DND-41 (cell line): ENCODE results near the gene ITSN1.

Experiments
- ATAC-seq: fragments of 200-7000 bp; cut with Tn5 transposase; 3 replicates; pipeline ENCODE4 v1.9.1; 2021; ENCODE audit warnings: low read depth; ENCODE audit not compliant: insufficient read depth
- DNase-seq: peaks from one replicate; pipeline ENCODE4 v3.0.0-alpha.2; 2020
- H2AFZ ChIP-seq: 2 replicates; pipeline ENCODE4 v1.6.0; 2012; ENCODE audit warnings: low read depth, low read length
- H3K27ac ChIP-seq: 2 replicates; pipeline ENCODE4 v1.5.1; 2012; ENCODE audit warnings: low read length, inconsistent platforms
- H3K27me3 ChIP-seq: fragments of 200-600 bp; sonication (generic); 2 replicates; pipeline ENCODE4 v1.6.0; 2012; ENCODE audit warnings: low read length, mild to moderate bottlenecking, inconsistent platforms; ENCODE audit not compliant: insufficient read depth, poor library complexity
- H3K36me3 ChIP-seq: 2 replicates; pipeline ENCODE4 v1.5.1; 2012; ENCODE audit warnings: low read length, inconsistent platforms; ENCODE audit not compliant: insufficient read depth
- H3K4me1 ChIP-seq: 2 replicates; pipeline ENCODE4 v1.5.1; 2012; ENCODE audit warnings: mild to moderate bottlenecking, low read length; ENCODE audit not compliant: insufficient read depth
- H3K4me2 ChIP-seq: 2 replicates; pipeline ENCODE4 v1.6.0; 2012; ENCODE audit warnings: mild to moderate bottlenecking, moderate library complexity, low read length, inconsistent platforms; ENCODE audit not compliant: insufficient read depth
- H3K4me3 ChIP-seq, 2 experiments: fragments of 200-600 bp in 1 of 2; shearing (Covaris generic) in 1 of 2; 2 replicates each; pipeline ENCODE4 v1.5.1; 2012 to 2016; ENCODE audit warnings: inconsistent platforms in 2 of 2, low read length in 2 of 2, mild to moderate bottlenecking in 2 of 2, low read depth in 1 of 2, moderate library complexity in 1 of 2
- H3K79me2 ChIP-seq: 2 replicates; pipeline ENCODE4 v1.6.0; 2012; ENCODE audit warnings: low read length, inconsistent platforms; ENCODE audit not compliant: insufficient read depth
- H3K9ac ChIP-seq: 2 replicates; pipeline ENCODE4 v1.6.0; 2012; ENCODE audit warnings: low read depth, mild to moderate bottlenecking, inconsistent platforms, low read length, moderate library complexity
- H3K9me3 ChIP-seq: 2 replicates; pipeline ENCODE4 v1.5.1; 2012; ENCODE audit warnings: low read length, moderate library complexity, mild to moderate bottlenecking, inconsistent platforms; ENCODE audit not compliant: insufficient read depth, severe bottlenecking
- H4K20me1 ChIP-seq: 2 replicates; pipeline ENCODE4 v1.6.0; 2012; ENCODE audit warnings: low read length; ENCODE audit not compliant: insufficient read depth
- CTCF ChIP-seq: IDR thresholded peaks from 2 replicates; pipeline ENCODE4 v1.5.1; 2012; ENCODE audit warnings: borderline replicate concordance, low read length, moderate library complexity, mild to moderate bottlenecking; ENCODE audit not compliant: poor library complexity, severe bottlenecking; ENCODE audit errors: extremely low read depth
- EZH2 ChIP-seq: IDR thresholded peaks from 3 replicates; pipeline ENCODE4 v1.6.1; 2012; ENCODE audit warnings: borderline replicate concordance, low read depth, mild to moderate bottlenecking, moderate library complexity, low read length, inconsistent platforms; ENCODE audit not compliant: severe bottlenecking

Gene ITSN1

GRCh38 chr21:33794596-33794995 lies 152.3 kb downstream of the ITSN1 start:
- DNase-seq (no peak), ATAC-seq (no peak)
- no peaks in the 10 kb centered on the region for H4K20me1 ChIP-seq
- TF ChIP-seq EZH2 (no peak), CTCF (no peak)
- no peak overlapping the region for H3K27ac ChIP-seq
- no peaks in the 10 kb centered on the region for H3K9me3 ChIP-seq
- H2AFZ ChIP-seq, result no peak overlapping the region
- H3K4me3 ChIP-seq, result no peak overlapping the region
- no peaks in the 10 kb centered on the region for H3K27me3 ChIP-seq
- peaks cover 16% of the 10 kb centered on the region; the same call in 1 of the 2 replicates for H3K36me3 ChIP-seq
- no peaks in the 10 kb centered on the region for H3K4me1 ChIP-seq
- no peaks in the 10 kb centered on the region for H3K79me2 ChIP-seq
- H3K4me2 ChIP-seq, result no peak overlapping the region
- no peak overlapping the region for H3K9ac ChIP-seq

- Histone ChIP-seq H3K27ac (no peak overlapping the region), H2AFZ (no peak overlapping the region), H3K36me3 (peaks cover 19% of the 10 kb centered on the region; the same call in 1 of the 2 replicates), H3K4me1 (peaks cover 12% of the 10 kb centered on the region), H3K9me3 (no peaks in the 10 kb centered on the region), H4K20me1 (no peaks in the 10 kb centered on the region), H3K79me2 (no peaks in the 10 kb centered on the region), H3K4me3 (no peak overlapping the region), H3K27me3 (no peaks in the 10 kb centered on the region), H3K9ac (no peak overlapping the region), H3K4me2 (no peak overlapping the region)
- no peak for DNase-seq
- no peak for ATAC-seq
- TF ChIP-seq EZH2 (no peak), CTCF (no peak)
Observed at GRCh38 chr21:33797565-33797964, 155.3 kb downstream of the ITSN1 start.

GRCh38 chr21:33799378-33800090 lies 157.2 kb downstream of the ITSN1 start:
- Histone ChIP-seq H3K4me1 (peaks cover 12% of the 10 kb centered on the region), H3K4me3 (no peak overlapping the region), H3K36me3 (peaks cover 17% of the 10 kb centered on the region; the same call in 1 of the 2 replicates), H2AFZ (no peak overlapping the region), H3K9me3 (no peaks in the 10 kb centered on the region), H3K4me2 (no peak overlapping the region), H3K9ac (no peak overlapping the region), H3K79me2 (no peaks in the 10 kb centered on the region), H3K27ac (no peak overlapping the region), H3K27me3 (no peaks in the 10 kb centered on the region), H4K20me1 (no peaks in the 10 kb centered on the region)
- DNase-seq, result no peak
- TF ChIP-seq EZH2 (no peak), CTCF (no peak)
- ATAC-seq, result no peak
